HepG2 (cell line): ENCODE results near the gene OGG1. TPM values are rescaled to one million over a fixed set of nuclear protein-coding genes. Genes with fewer than 3 reads are reported as not detected.

Experiments
- ATF6 ChIP-seq: sonication (generic); formaldehyde crosslinking; conservative IDR thresholded peaks from 2 replicates; pipeline ENCODE4 v1.4.0; 2020; ENCODE audit warnings: missing genetic modification reagents
- BORCS8-MEF2B ChIP-seq: sonication (generic); formaldehyde crosslinking; IDR thresholded peaks from 2 replicates; pipeline ENCODE4 v1.8.0; 2022; ENCODE audit warnings: mild to moderate bottlenecking, missing genetic modification reagents
- HNRNPLL ChIP-seq: fragments of 200-400 bp; formaldehyde crosslinking; IDR thresholded peaks from 2 replicates; pipeline ENCODE4 v1.6.1; 2017; ENCODE audit warnings: mild to moderate bottlenecking, low read depth, low read length; ENCODE audit not compliant: poor library complexity, severe bottlenecking
- IRX3 ChIP-seq: sonication (generic); formaldehyde crosslinking; IDR thresholded peaks from 2 replicates; pipeline ENCODE4 v1.8.1; 2023; ENCODE audit warnings: mild to moderate bottlenecking, low read depth, missing genetic modification reagents, borderline replicate concordance
- NCOA1 ChIP-seq: sonication (generic); formaldehyde crosslinking; IDR thresholded peaks from 2 replicates; pipeline ENCODE4 v1.9.0; 2021; ENCODE audit warnings: missing genetic modification reagents
- PAXIP1 ChIP-seq: sonication (generic); formaldehyde crosslinking; conservative IDR thresholded peaks from 2 replicates; pipeline ENCODE4 v1.4.0; 2020; ENCODE audit warnings: mild to moderate bottlenecking, missing genetic modification reagents, moderate library complexity
- POLR2G ChIP-seq: fragments of 200-400 bp; formaldehyde crosslinking; IDR thresholded peaks from 2 replicates; pipeline ENCODE4 v1.6.1; 2018; ENCODE audit warnings: mild to moderate bottlenecking, low read depth, low read length, moderate library complexity
- SIN3A ChIP-seq: IDR thresholded peaks from 2 replicates; pipeline ENCODE4 v1.6.1; 2011; ENCODE audit warnings: low read depth, mild to moderate bottlenecking, control low read depth, low read length, borderline replicate concordance
- SOX6 ChIP-seq, 2 experiments: fragments of 450-650 bp in 1 of 2; sonication (generic) in 1 of 2; formaldehyde crosslinking in 1 of 2; IDR thresholded peaks; 2 replicates each; pipeline versions ENCODE4 v1.4.0 to v1.6.1; 2017 to 2020; ENCODE audit warnings: antibody characterized with exemption in 1 of 2, mild to moderate bottlenecking in 1 of 2, missing genetic modification reagents in 1 of 2
- WIZ ChIP-seq: sonication (generic); formaldehyde crosslinking; IDR thresholded peaks from 2 replicates; pipeline ENCODE4 v1.5.1; 2020; ENCODE audit warnings: mild to moderate bottlenecking, missing genetic modification reagents
- ZMYM3 ChIP-seq: sonication (generic); formaldehyde crosslinking; IDR thresholded peaks from 2 replicates; pipeline ENCODE4 v1.5.1; 2020; ENCODE audit warnings: mild to moderate bottlenecking, missing genetic modification reagents
- ZNF12 ChIP-seq: sonication (generic); formaldehyde crosslinking; IDR thresholded peaks from 2 replicates; pipeline ENCODE4 v1.5.0; 2020; ENCODE audit warnings: missing genetic modification reagents
- ZNF124 ChIP-seq: sonication (generic); formaldehyde crosslinking; IDR thresholded peaks from 2 replicates; pipeline ENCODE4 v1.4.0; 2020; ENCODE audit warnings: missing genetic modification reagents
- ZNF263 ChIP-seq: sonication (generic); formaldehyde crosslinking; IDR thresholded peaks from 2 replicates; pipeline ENCODE4 v1.4.0; 2020; ENCODE audit warnings: missing genetic modification reagents
- ZNF280B ChIP-seq: sonication (generic); formaldehyde crosslinking; IDR thresholded peaks from 2 replicates; pipeline ENCODE4 v1.5.0; 2020; ENCODE audit warnings: missing genetic modification reagents, mild to moderate bottlenecking, borderline replicate concordance
- ZNF281 ChIP-seq: sonication (generic); formaldehyde crosslinking; IDR thresholded peaks from 2 replicates; pipeline ENCODE4 v1.4.0; 2020; ENCODE audit warnings: missing genetic modification reagents, borderline replicate concordance
- ZNF329 ChIP-seq: sonication (generic); formaldehyde crosslinking; IDR thresholded peaks from 2 replicates; pipeline ENCODE4 v1.9.0; 2021; ENCODE audit warnings: low read depth, mild to moderate bottlenecking, missing genetic modification reagents
- ZNF441 ChIP-seq: sonication (generic); formaldehyde crosslinking; IDR thresholded peaks from 2 replicates; pipeline ENCODE4 v1.7.0; 2021; ENCODE audit warnings: missing genetic modification reagents, borderline replicate concordance
- ZNF644 ChIP-seq: IDR thresholded peaks from 2 replicates; pipeline ENCODE4 v1.6.1; 2016; ENCODE audit warnings: low read depth
- ZNF713 ChIP-seq: sonication (generic); formaldehyde crosslinking; IDR thresholded peaks from 2 replicates; pipeline ENCODE4 v1.4.0; 2020; ENCODE audit warnings: mild to moderate bottlenecking, missing genetic modification reagents
- ZNF792 ChIP-seq: IDR thresholded peaks from 2 replicates; pipeline ENCODE4 v1.6.1; 2016
- polyA plus RNA-seq, 8 experiments: library from polyadenylated mRNA; depleted of rRNA in 3 of 8; stranded (reverse) in 7 of 8; unstranded in 1 of 8; fragments of >200 nt; fragmentation: Illumina TruSeq in 4 of 8; extraction: Trizol in 4 of 8; gene quantifications; 2 replicates each; pipeline versions ENCODE4 v1.2.1 to v1.2.3, GENCODE V29; 2011 to 2016; ENCODE audit warnings: low read depth in 4 of 8, missing spikeins in 1 of 8, mixed read lengths in 1 of 8; ENCODE audit not compliant: insufficient read depth in 1 of 8
- total RNA-seq, 5 experiments: library from RNA; depleted of rRNA; stranded (reverse); fragments of >200 nt; fragmentation: Illumina TruSeq; extraction: Trizol; gene quantifications; 2 replicates each; pipeline ENCODE4 v1.2.3, GENCODE V29; 2016; ENCODE audit warnings: low read depth in 1 of 5

The OGG1 gene
- total and polyA plus RNA-seq, 2 of the 13 experiments (the other 11 are each of a cell fraction or from before 2014, with no cell fraction given): 28.7 to 33.2 TPM

- TF ChIP-seq SIN3A (no peak), POLR2G (peak; percentile 42; the same call in 1 of the 2 replicates), ZNF124 (CRISPR knock-in tag) (no peak), ZNF263 (CRISPR knock-in tag) (no peak), ZNF713 (CRISPR knock-in tag) (no peak), HNRNPLL (no peak), ATF6 (CRISPR knock-in tag) (no peak), NCOA1 (no peak), ZNF644 (CRISPR knock-in tag) (peak; percentile 67; the same call in 1 of the 2 replicates), ZNF329 (CRISPR knock-in tag) (no peak), ZNF792 (CRISPR knock-in tag) (no peak), ZNF441 (CRISPR knock-in tag) (no peak), WIZ (CRISPR knock-in tag) (no peak), ZNF280B (CRISPR knock-in tag) (no peak), ZMYM3 (CRISPR knock-in tag) (peak; percentile 91), ZNF12 (CRISPR knock-in tag) (no peak), ZNF281 (no peak), IRX3 (CRISPR knock-in tag) (no peak), SOX6 (IDR thresholded peaks at IDR 0.05) (no peak), SOX6 (CRISPR knock-in tag; IDR thresholded peaks at IDR 0.05) (no peak), PAXIP1 (CRISPR knock-in tag) (peak; percentile 77), BORCS8-MEF2B (CRISPR knock-in tag) (no peak)
Measured at GRCh38 chr3:9768141-9768775, 18.5 kb downstream of the OGG1 start (continued).
